GM19351 (cell line): Measurements from ENCODE around the gene PHOX2A.

Experiments used
- ATAC-seq: cut with Tn5 transposase; IDR thresholded peaks from one replicate; pipeline ENCODE4 v1.9.1; 2021; ENCODE audit warnings: mild to moderate bottlenecking, moderate library complexity; ENCODE audit not compliant: unreplicated experiment

PHOX2A gene

DNA sequence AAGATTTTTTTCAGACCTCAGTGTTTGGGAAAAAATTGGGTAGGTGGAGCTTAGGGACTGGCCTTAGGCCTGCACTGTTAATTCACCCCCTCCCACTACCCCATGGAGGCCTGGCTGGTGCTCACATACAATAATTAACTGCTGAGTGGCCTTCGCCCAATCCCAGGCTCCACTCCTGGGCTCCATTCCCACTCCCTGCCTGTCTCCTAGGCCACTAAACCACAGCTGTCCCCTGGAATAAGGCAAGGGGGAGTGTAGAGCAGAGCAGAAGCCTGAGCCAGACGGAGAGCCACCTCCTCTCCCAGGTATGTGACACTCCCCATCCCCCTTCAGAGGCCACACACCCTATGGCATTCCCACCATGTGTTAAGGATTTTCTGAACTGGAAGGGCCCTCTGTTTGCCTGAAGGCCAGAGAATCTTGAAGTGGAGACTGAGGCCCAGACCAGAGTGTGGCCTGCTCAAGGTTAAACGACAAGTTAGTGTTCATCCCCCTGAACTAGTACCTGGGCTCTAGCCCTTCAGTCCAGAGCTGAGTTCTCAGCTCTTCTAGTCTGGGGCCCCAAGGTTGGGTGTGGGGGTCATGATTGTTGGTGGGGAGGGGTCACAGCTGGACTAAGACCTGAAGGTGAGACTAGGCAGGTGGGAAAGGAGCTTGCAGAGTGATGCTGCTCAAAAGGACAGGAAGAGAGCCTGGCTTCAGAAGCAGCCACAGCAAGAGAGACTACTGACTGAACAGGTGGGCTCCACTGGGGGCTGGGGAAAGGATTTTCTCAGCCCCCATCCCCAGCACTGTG, 54.3 kb downstream of the PHOX2A start:
- no peak for ATAC-seq
